ENCODE results near the gene WDR47.
"Not testable (repeated sequence)": the region's sequence is repeated elsewhere in the genome, so short reads cannot be mapped to it uniquely, and the experiment has no call there.

Gene WDR47

DNA sequence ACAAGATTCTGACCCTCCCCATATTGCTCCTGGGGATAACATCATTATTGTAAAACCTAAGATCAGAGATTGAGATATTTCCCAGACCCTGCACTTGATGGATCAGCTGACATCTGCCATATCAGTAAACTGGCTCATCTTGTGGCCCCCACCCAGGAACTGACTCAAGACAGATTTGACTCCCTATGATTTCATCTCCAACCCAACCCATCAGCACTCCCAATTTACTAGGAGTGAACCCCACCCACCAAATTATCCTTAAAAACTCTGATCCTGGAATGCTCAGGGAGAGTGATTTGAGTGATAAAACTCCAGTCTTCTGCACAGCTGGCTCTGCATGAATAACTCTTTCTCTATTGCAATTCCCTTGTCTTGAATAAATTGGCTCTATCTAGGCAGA, 72.6 kb downstream of the WDR47 start:
- no peak for DNase-seq (ENCODE audit: extremely low spot score, insufficient read length, low read depth)
- no peak for FAIRE-seq

DNA sequence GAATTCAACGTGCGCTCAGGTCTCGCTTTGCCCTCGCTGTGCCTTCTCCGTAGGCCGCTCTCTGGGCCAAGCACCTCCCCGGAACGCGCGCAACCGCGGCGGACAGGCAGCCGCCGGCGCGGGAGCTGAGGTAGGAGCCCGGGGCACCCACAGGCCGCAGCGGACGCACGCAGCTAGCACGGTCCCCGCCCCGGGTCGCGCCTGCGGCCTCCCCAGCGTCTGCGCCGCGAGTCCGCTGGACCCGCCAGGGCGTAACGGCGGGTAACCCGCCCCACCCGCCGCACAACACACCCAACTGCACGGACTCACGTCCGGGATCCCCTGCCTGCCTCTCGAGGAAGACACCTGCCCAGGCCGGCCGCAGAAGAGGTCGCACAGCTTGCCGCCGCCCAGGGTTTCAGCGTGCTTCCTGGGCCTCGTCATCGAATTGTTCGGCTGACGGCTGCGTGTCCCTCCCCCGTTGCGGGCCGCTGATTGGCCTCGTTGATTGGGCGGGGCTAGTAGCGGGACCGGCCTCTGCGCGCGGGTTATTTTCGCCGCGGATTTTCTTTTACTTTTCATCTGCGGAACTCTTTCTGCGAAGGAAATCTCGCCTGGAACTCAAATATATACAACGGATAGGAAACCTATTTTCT, 78.7 kb downstream of the WDR47 start, which contains the start of gene CLCC1:
Gene CLCC1, minus strand, starts transcription at position 433 of the 635 bp plus-strand sequence. CDS start 13,047 bp downstream, outside the sequence.
- FAIRE-seq (peak; percentile 94), DNase-seq (ENCODE audit: extremely low spot score, insufficient read length, low read depth) (peak; percentile 85)

GRCh38 chr1:108962681-108963051, 79.2 kb downstream of the WDR47 start:
- FAIRE-seq (peak; percentile 9), DNase-seq (ENCODE audit: extremely low spot score, insufficient read length, low read depth) (no peak)

- FAIRE-seq, result no peak
- no peak for DNase-seq (ENCODE audit: extremely low spot score, insufficient read length, low read depth)
Measured at GRCh38 chr1:108961752-108962486, 80.0 kb downstream of the WDR47 start.

- FAIRE-seq (peak; percentile 68), DNase-seq (ENCODE audit: extremely low spot score, insufficient read length, low read depth) (peak; percentile 15)
Measured at GRCh38 chr1:108961198-108961597, 80.7 kb downstream of the WDR47 start.

GRCh38 chr1:108960719-108961118, 81.2 kb downstream of the WDR47 start:
- FAIRE-seq (no peak), DNase-seq (ENCODE audit: extremely low spot score, insufficient read length, low read depth) (no peak)

GRCh38 chr1:108957888-108958287, 84.0 kb downstream of the WDR47 start:
- DNase-seq (ENCODE audit: extremely low spot score, insufficient read length, low read depth) (no peak), FAIRE-seq (no peak)

DNA sequence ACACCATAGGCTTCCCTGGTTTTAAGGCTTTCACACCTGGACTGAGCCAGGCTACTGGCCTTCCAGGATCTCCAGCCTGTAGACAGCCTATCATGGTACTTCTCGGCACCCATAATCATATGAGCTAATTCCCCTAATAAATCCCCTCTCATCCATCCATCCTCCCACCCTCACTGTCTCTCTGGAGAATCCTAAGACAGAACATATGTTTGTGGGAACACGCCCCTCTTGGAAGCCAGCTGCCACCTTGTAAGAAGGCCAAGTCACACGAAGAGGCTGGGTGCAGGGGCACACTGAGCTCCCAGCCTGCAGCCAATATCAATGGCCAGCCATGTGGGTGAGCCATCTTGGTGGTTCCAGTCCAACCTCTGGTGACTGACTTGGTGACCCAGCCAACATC, 86.0 kb downstream of the WDR47 start:
- FAIRE-seq (no peak), DNase-seq (ENCODE audit: extremely low spot score, insufficient read length, low read depth) (no peak)

GRCh38 chr1:108955111-108955510, 86.8 kb downstream of the WDR47 start:
- FAIRE-seq (no peak), DNase-seq (ENCODE audit: extremely low spot score, insufficient read length, low read depth) (no peak)

DNA sequence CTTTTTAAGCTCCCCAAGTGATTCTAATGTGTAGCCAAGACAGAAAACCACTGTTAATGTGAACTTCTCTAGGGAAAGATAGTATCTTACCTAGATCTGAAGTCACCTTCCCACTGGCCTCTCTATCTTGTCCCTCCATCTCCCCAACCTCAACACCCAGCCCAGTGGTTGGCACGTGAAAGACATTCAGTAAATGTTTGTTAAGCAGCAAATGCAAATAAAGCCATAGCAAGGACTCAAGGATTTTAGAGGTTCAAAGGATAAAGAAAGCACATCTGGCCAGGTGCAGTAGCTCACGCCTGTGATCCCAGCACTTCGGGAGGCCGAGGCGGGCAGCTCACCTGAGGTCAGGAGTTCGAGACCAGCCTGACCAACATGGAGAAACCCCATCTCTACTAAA, 88.5 kb downstream of the WDR47 start:
- FAIRE-seq, result no peak
- DNase-seq (ENCODE audit: extremely low spot score, insufficient read length, low read depth), result no peak

DNA sequence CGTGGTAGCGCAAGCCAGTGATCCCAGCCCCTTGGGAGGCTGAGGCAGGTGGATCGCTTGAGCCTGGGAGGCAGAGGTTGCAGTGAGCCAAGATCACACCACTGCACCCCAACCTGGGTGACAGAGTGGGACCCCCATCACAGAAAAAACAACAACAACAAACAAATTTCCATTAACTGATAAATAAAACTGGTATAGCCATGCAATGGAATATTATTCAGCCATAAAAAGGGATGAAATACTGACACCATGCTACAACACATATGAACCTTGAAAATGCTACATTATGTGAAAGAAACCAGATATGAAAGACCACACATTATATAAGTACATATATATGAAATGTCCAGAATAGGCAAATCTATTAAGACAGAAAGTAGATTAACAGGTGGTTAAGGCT, 90.7 kb downstream of the WDR47 start:
- FAIRE-seq (no peak), DNase-seq (ENCODE audit: extremely low spot score, insufficient read length, low read depth) (no peak)

DNA sequence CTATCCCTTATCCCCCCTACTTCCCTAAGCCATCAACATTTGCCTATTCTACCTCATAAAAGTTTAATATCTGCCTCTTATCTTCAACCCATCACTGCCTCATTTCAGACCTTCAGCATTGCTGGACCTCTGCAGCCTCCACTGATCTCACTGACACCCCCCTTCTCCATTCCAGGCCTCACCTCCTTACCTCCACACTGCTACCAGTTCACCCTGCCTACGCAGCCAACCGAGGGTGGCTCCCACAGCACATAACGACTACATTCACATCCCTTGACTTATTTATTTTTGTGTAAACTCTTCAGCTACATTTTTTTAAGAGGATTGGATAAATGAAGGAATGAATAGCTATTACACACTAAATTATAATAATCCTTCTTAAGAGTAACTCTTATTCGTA, 92.9 kb downstream of the WDR47 start:
- DNase-seq (ENCODE audit: extremely low spot score, insufficient read length, low read depth) (no peak), FAIRE-seq (no peak)

- FAIRE-seq (no peak), DNase-seq (ENCODE audit: extremely low spot score, insufficient read length, low read depth) (no peak)
Measured at GRCh38 chr1:108947871-108948525, 93.9 kb downstream of the WDR47 start.

- FAIRE-seq (no peak), DNase-seq (ENCODE audit: extremely low spot score, insufficient read length, low read depth) (no peak)
Measured at GRCh38 chr1:108936170-108936569, 105.7 kb downstream of the WDR47 start.

DNA sequence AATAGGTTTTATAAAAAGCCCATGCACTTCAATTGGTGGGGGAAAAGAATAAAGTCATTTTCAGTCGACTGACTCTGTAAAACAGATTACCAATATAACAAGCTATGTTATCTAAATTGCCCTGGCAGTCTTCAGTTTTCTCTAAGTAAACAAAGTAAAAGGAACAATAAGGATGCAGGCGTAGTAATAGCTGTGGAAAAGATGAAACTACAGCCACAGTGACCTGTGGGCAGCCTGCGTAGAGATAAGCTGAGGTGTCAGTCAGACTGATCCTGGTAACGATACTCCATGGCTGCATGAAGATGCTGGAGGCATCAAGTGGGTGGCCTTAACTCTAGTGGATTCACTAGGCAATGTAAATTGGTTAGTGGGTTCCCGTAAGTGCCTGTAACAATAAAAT, 108.0 kb downstream of the WDR47 start:
- DNase-seq (ENCODE audit: extremely low spot score, insufficient read length, low read depth), result no peak
- FAIRE-seq, result no peak

- not testable (repeated sequence) for DNase-seq (ENCODE audit: extremely low spot score, insufficient read length, low read depth); FAIRE-seq
Measured at GRCh38 chr1:108927565-108927964, 114.3 kb downstream of the WDR47 start.

GRCh38 chr1:108925920-108926319, 116.0 kb downstream of the WDR47 start:
- DNase-seq (ENCODE audit: extremely low spot score, insufficient read length, low read depth), result no peak
- FAIRE-seq, result no peak

All from GM18507 (cell line).